Endothelial cell of umbilical vein (primary cell): ENCODE measurements around the gene RNF150. TPM values are rescaled to one million over a fixed set of nuclear protein-coding genes. Genes with fewer than 3 reads are reported as not detected.

Source experiments
- BruUV-seq: library from RNA; stranded (reverse); fragments of 400-500 nt; replicated peaks from 2 replicates; lab custom pipeline; 2021; lab: Mats Ljungman, UMichigan
- CTCF ChIA-PET: fragments of 300-600, 350-600 bp; sonication (Branson Sonifier 250); formaldehyde crosslinking; loops from one replicate; lab custom pipeline; 2021; ENCODE audit warnings: antibody characterized with exemption, inconsistent platforms; lab: Charles Lee
- POLR2A ChIA-PET: fragments of 300-600, 350-600 bp; sonication (Branson Sonifier 250); formaldehyde crosslinking; loops from one replicate; lab custom pipeline; 2021; ENCODE audit warnings: antibody characterized with exemption, inconsistent platforms; lab: Charles Lee
- DNase-seq: peaks from one replicate; pipeline ENCODE4 v3.0.0-alpha.2; 2011; ENCODE audit warnings: low read depth, low spot score
- FAIRE-seq: peaks from 2 replicates; lab custom pipeline; 2011; peaks lifted over from hg19 to GRCh38; lab: Jason Lieb, UNC
- H2AFZ ChIP-seq: 2 replicates; pipeline ENCODE4 v1.6.0; 2012; ENCODE audit warnings: low read depth, low read length, control low read depth, inconsistent platforms
- H3K27ac ChIP-seq: 2 replicates; pipeline ENCODE4 v1.5.1; 2011; ENCODE audit warnings: low read depth, mild to moderate bottlenecking, control low read depth, low read length, moderate library complexity; ENCODE audit not compliant: insufficient read depth
- H3K27me3 ChIP-seq, 2 experiments: 2 replicates each; pipeline versions ENCODE4 v1.6.0 to v1.6.1; 2011; ENCODE audit warnings: low read length in 2 of 2, mixed read lengths in 1 of 2; ENCODE audit not compliant: control insufficient read depth in 2 of 2, insufficient read depth in 2 of 2
- H3K36me3 ChIP-seq, 2 experiments: 2 replicates in 1 of 2; 3 replicates in 1 of 2; pipeline ENCODE4 v1.5.1; 2011; ENCODE audit warnings: low read length in 2 of 2, mild to moderate bottlenecking in 1 of 2, moderate library complexity in 1 of 2; ENCODE audit not compliant: control insufficient read depth in 2 of 2, insufficient read depth in 2 of 2; ENCODE audit errors: extremely low read depth in 1 of 2
- H3K4me1 ChIP-seq: 3 replicates; pipeline ENCODE4 v1.5.1; 2011; ENCODE audit warnings: mild to moderate bottlenecking, low read length; ENCODE audit not compliant: control insufficient read depth, insufficient read depth; ENCODE audit errors: extremely low read depth
- H3K4me2 ChIP-seq: 2 replicates; pipeline ENCODE4 v1.6.1; 2011; ENCODE audit warnings: low read length, control low read depth, mixed read lengths; ENCODE audit not compliant: insufficient read depth
- H3K4me3 ChIP-seq, 3 experiments: fragments of 200-600 bp in 1 of 3; sonication (generic), shearing (Covaris generic) in 1 of 3; replicated peaks in 1 of 3; 2 replicates each; pipeline ENCODE4 v1.5.1; 2011 to 2016; ENCODE audit warnings: control low read depth in 3 of 3, low read length in 3 of 3, mild to moderate bottlenecking in 2 of 3, inconsistent platforms in 1 of 3, low read depth in 1 of 3, moderate library complexity in 1 of 3; ENCODE audit not compliant: insufficient read depth in 1 of 3
- H3K79me2 ChIP-seq: 2 replicates; pipeline ENCODE4 v1.6.0; 2012; ENCODE audit warnings: low read length, inconsistent platforms; ENCODE audit not compliant: control insufficient read depth, insufficient read depth
- H3K9ac ChIP-seq: replicated peaks from 2 replicates; pipeline ENCODE3; 2011; ENCODE audit warnings: low read length, control low read depth; ENCODE audit not compliant: insufficient read depth; ENCODE audit errors: extremely low read depth
- H3K9me1 ChIP-seq: replicated peaks from 3 replicates; pipeline ENCODE4 v1.6.0; 2011; ENCODE audit warnings: mild to moderate bottlenecking, low read length; ENCODE audit not compliant: control insufficient read depth, insufficient read depth; ENCODE audit errors: extremely low read depth
- H3K9me3 ChIP-seq: replicated peaks from 2 replicates; pipeline ENCODE4 v1.5.1; 2012; ENCODE audit warnings: low read length, inconsistent platforms; ENCODE audit not compliant: control insufficient read depth, insufficient read depth
- H4K20me1 ChIP-seq: replicated peaks from 2 replicates; pipeline ENCODE3; 2011; ENCODE audit warnings: mild to moderate bottlenecking, low read length; ENCODE audit not compliant: control insufficient read depth, insufficient read depth; ENCODE audit errors: extremely low read depth
- CTCF ChIP-seq, 2 donors: IDR thresholded peaks; 1 replicate in 1 of 2; 2 replicates in 1 of 2; pipeline ENCODE4 v1.5.1; 2011; ENCODE audit warnings: low read length in 2 of 2, mild to moderate bottlenecking in 2 of 2, moderate library complexity in 2 of 2, control low read depth in 1 of 2, inconsistent platforms in 1 of 2, low read depth in 1 of 2; ENCODE audit not compliant: insufficient read depth in 1 of 2; ENCODE audit errors: extremely low read depth in 1 of 2
- EZH2 ChIP-seq: IDR thresholded peaks from 2 replicates; pipeline ENCODE4 v1.6.1; 2012; ENCODE audit warnings: borderline replicate concordance, low read depth, mild to moderate bottlenecking, moderate library complexity, low read length, inconsistent platforms; ENCODE audit not compliant: severe bottlenecking
- FOS ChIP-seq: IDR thresholded peaks from 2 replicates; pipeline ENCODE4 v1.6.1; 2011; ENCODE audit warnings: mild to moderate bottlenecking, low read length, moderate library complexity, borderline replicate concordance; ENCODE audit not compliant: insufficient read depth
- GATA2 ChIP-seq: IDR thresholded peaks from 2 replicates; pipeline ENCODE4 v1.7.0; 2011; ENCODE audit warnings: low read depth, mild to moderate bottlenecking, moderate library complexity, mixed read lengths, low read length; ENCODE audit not compliant: insufficient read length, insufficient read depth
- JUN ChIP-seq: IDR thresholded peaks from 2 replicates; pipeline ENCODE4 v1.6.1; 2011; ENCODE audit warnings: borderline replicate concordance, low read depth; ENCODE audit not compliant: insufficient read length, insufficient read depth
- MAX ChIP-seq: IDR thresholded peaks from 2 replicates; pipeline ENCODE4 v1.6.1; 2011; ENCODE audit not compliant: insufficient read depth, insufficient read length
- MYC ChIP-seq: IDR thresholded peaks from one replicate; pipeline ENCODE4 v1.6.1; 2011; ENCODE audit warnings: mild to moderate bottlenecking, low read depth, low read length
- POLR2A ChIP-seq: IDR thresholded peaks from 2 replicates; pipeline ENCODE4 v1.6.1; 2012; ENCODE audit warnings: low read depth, mild to moderate bottlenecking, control low read depth, low read length
- POLR2AphosphoS5 ChIP-seq: IDR thresholded peaks from 2 replicates; pipeline ENCODE4 v1.6.1; 2012; ENCODE audit warnings: low read depth, mild to moderate bottlenecking, control low read depth, low read length, moderate library complexity; ENCODE audit not compliant: insufficient read depth
- dilution Hi-C: fragments of 300-500 bp; cut with MboI; formaldehyde crosslinking; loops from one replicate; pipeline ENCODE4 v1.15.0; 2019; ENCODE audit warnings: low sequenced_read_pairs; ENCODE audit not compliant: extremely low pct_ligation_motif_present
- intact Hi-C: fragments of 100-400 bp; cut with micrococcal nuclease; formaldehyde crosslinking; loops from one replicate; pipeline ENCODE4 v1.10.0; 2022
- polyA plus RNA-seq, 4 experiments: library from polyadenylated mRNA; depleted of rRNA in 3 of 4; stranded (reverse) in 3 of 4; unstranded in 1 of 4; fragments of >200 nt; gene quantifications; 2 replicates each; pipeline versions ENCODE4 v1.2.1 to v1.2.3, GENCODE V29; 2011 to 2012; ENCODE audit warnings: missing spikeins in 1 of 4
- total RNA-seq: library from RNA; stranded (reverse); gene quantifications from 2 replicates; pipeline ENCODE4 v1.2.3, GENCODE V29; 2021

RNF150 gene
- total and polyA plus RNA-seq, 2 donors (not counting 3 experiments of a cell fraction or from before 2014, with no cell fraction given) = 0.33 to 0.35 TPM

GRCh38 chr4:140935254-140935653, 198.0 kb downstream of the RNF150 start:
- dilution Hi-C loops (no loop called here), intact Hi-C loops (no loop called here)
- no TSS peak for BruUV-seq
- Histone ChIP-seq H3K27ac (no peak overlapping the region), H3K4me2 (no peak overlapping the region), H3K4me3 (no peak overlapping the region), H3K79me2 (no peaks in the 10 kb centered on the region), H3K4me1 (no peaks in the 10 kb centered on the region), H3K9me1 (no peaks in the 10 kb centered on the region), H3K27me3 (peaks cover 0 to 1% of the 10 kb centered on the region in 2 experiments), H3K9ac (no peak overlapping the region), H2AFZ (no peak overlapping the region), H3K36me3 (no peaks in the 10 kb centered on the region), H4K20me1 (no peaks in the 10 kb centered on the region), H3K9me3 (no peaks in the 10 kb centered on the region)
- CTCF ChIA-PET = interaction anchor here (1.1 kb wide), 1 partner anchor 11 kb away, joined by 4 read pairs; no protein-coding TSS in a partner anchor
- FAIRE-seq (no peak), DNase-seq (no peak)
- TF ChIP-seq GATA2 (no peak), POLR2AphosphoS5 (no peak), CTCF (IDR thresholded peaks at IDR 0.05; ENCODE audit: extremely low read depth in 1 of 2, insufficient read depth in 1 of 2, low read depth in 1 of 2, low read length in 2 of 2) (no peak), POLR2A (no peak), JUN (no peak), FOS (no peak), EZH2 (no peak), MYC (no peak), MAX (no peak)
- POLR2A ChIA-PET = no interaction called here
